Ishikawa (cell line): ENCODE measurements around the gene SSR4.

Experiments
- CEBPB ChIP-seq: IDR thresholded peaks from 2 replicates; pipeline ENCODE4 v1.6.1; 2012
- CREB1 ChIP-seq: IDR thresholded peaks from 2 replicates; pipeline ENCODE4 v1.6.1; 2012; ENCODE audit warnings: low read depth
- EGR1 ChIP-seq: IDR thresholded peaks from 2 replicates; pipeline ENCODE4 v1.6.1; 2012
- EP300 ChIP-seq: IDR thresholded peaks from 2 replicates; pipeline ENCODE4 v1.6.1; 2012; ENCODE audit warnings: borderline replicate concordance
- FOXM1 ChIP-seq: IDR thresholded peaks from 2 replicates; pipeline ENCODE4 v1.6.1; 2012; ENCODE audit warnings: low read depth, borderline replicate concordance
- NFIC ChIP-seq: IDR thresholded peaks from 2 replicates; pipeline ENCODE4 v1.6.1; 2012
- RAD21 ChIP-seq: IDR thresholded peaks from 2 replicates; pipeline ENCODE4 v1.6.1; 2012; ENCODE audit warnings: low read depth
- TAF1 ChIP-seq: IDR thresholded peaks from 2 replicates; pipeline ENCODE4 v1.6.1; 2012; ENCODE audit warnings: low read depth, mild to moderate bottlenecking
- TEAD4 ChIP-seq: IDR thresholded peaks from 2 replicates; pipeline ENCODE4 v1.6.1; 2012
- YY1 ChIP-seq: IDR thresholded peaks from 2 replicates; pipeline ENCODE4 v1.6.1; 2012; ENCODE audit warnings: low read depth
- TF ChIP-seq, protein P1 (sequence below): IDR thresholded peaks from 2 replicates; pipeline ENCODE4 v1.6.1; 2012; ENCODE audit warnings: low read depth, mild to moderate bottlenecking
- TF ChIP-seq, protein P2 (sequence below): IDR thresholded peaks from 2 replicates; pipeline ENCODE4 v1.6.1; 2012
- TF ChIP-seq, protein P3 (sequence below): IDR thresholded peaks from 2 replicates; pipeline ENCODE4 v1.6.1; 2012

DNA sequence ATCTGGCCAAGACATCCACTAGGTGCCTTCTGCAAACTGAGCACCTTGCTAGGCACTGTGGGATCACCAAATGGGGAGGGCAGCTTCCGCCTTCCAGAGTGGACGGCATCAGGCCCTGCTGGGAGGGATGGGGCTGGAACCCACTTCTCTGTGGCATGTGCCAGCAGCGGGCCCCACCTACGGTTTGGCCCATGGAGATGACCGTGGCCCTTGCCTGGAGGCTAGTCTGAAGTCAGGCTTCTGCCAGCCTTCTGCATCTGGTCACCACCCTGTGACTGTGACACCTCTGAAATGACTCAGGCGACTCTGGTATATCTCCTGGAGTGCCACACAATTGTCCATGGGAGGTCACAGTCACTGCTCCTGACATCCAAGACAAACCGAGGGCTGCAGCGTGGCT, 7.2 kb downstream of the SSR4 start:
- TF ChIP-seq, protein P1, sequence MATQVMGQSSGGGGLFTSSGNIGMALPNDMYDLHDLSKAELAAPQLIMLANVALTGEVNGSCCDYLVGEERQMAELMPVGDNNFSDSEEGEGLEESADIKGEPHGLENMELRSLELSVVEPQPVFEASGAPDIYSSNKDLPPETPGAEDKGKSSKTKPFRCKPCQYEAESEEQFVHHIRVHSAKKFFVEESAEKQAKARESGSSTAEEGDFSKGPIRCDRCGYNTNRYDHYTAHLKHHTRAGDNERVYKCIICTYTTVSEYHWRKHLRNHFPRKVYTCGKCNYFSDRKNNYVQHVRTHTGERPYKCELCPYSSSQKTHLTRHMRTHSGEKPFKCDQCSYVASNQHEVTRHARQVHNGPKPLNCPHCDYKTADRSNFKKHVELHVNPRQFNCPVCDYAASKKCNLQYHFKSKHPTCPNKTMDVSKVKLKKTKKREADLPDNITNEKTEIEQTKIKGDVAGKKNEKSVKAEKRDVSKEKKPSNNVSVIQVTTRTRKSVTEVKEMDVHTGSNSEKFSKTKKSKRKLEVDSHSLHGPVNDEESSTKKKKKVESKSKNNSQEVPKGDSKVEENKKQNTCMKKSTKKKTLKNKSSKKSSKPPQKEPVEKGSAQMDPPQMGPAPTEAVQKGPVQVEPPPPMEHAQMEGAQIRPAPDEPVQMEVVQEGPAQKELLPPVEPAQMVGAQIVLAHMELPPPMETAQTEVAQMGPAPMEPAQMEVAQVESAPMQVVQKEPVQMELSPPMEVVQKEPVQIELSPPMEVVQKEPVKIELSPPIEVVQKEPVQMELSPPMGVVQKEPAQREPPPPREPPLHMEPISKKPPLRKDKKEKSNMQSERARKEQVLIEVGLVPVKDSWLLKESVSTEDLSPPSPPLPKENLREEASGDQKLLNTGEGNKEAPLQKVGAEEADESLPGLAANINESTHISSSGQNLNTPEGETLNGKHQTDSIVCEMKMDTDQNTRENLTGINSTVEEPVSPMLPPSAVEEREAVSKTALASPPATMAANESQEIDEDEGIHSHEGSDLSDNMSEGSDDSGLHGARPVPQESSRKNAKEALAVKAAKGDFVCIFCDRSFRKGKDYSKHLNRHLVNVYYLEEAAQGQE, result no peak
- TF ChIP-seq CEBPB (no peak), EP300 (no peak), TAF1 (no peak), TEAD4 (no peak), RAD21 (no peak), NFIC (no peak), CREB1 (no peak), EGR1 (no peak), FOXM1 (no peak), YY1 (no peak)
- TF ChIP-seq, protein P2, sequence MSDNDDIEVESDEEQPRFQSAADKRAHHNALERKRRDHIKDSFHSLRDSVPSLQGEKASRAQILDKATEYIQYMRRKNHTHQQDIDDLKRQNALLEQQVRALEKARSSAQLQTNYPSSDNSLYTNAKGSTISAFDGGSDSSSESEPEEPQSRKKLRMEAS, result no peak
- TF ChIP-seq, protein P3, sequence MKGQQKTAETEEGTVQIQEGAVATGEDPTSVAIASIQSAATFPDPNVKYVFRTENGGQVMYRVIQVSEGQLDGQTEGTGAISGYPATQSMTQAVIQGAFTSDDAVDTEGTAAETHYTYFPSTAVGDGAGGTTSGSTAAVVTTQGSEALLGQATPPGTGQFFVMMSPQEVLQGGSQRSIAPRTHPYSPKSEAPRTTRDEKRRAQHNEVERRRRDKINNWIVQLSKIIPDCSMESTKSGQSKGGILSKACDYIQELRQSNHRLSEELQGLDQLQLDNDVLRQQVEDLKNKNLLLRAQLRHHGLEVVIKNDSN, result no peak
